ENCODE data around the gene SNRNP200. TPM values are rescaled to one million over a fixed set of nuclear protein-coding genes. Genes with fewer than 3 reads are reported as not detected.

SNRNP200 gene
- total RNA-seq, 2 experiments from 2014 or later = 175 to 178 TPM

- TF ChIP-seq, protein P1, sequence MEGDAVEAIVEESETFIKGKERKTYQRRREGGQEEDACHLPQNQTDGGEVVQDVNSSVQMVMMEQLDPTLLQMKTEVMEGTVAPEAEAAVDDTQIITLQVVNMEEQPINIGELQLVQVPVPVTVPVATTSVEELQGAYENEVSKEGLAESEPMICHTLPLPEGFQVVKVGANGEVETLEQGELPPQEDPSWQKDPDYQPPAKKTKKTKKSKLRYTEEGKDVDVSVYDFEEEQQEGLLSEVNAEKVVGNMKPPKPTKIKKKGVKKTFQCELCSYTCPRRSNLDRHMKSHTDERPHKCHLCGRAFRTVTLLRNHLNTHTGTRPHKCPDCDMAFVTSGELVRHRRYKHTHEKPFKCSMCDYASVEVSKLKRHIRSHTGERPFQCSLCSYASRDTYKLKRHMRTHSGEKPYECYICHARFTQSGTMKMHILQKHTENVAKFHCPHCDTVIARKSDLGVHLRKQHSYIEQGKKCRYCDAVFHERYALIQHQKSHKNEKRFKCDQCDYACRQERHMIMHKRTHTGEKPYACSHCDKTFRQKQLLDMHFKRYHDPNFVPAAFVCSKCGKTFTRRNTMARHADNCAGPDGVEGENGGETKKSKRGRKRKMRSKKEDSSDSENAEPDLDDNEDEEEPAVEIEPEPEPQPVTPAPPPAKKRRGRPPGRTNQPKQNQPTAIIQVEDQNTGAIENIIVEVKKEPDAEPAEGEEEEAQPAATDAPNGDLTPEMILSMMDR (IDR thresholded peaks at IDR 0.05) = no peak
- Mint-ChIP-seq H3K4me1 (ENCODE audit: low read depth) (peaks cover 41% of the 10 kb centered on the region), H3K27ac (peak overlapping the region; percentile 85), H3K9me3 (no peaks in the 10 kb centered on the region), H3K4me3 (peak overlapping the region; percentile 97), H3K36me3 (ENCODE audit: low read depth) (peaks cover 33% of the 10 kb centered on the region), H3K27me3 (no peaks in the 10 kb centered on the region)
- ATAC-seq = no peak
- ChIA-PET POLR2A (interaction anchor here (0.6 to 6.4 kb wide), 12 partner anchors 9 to 196 kb away, joined by 3 to 112 read pairs (median 4); partner anchors contain the start of genes ITPRIPL1 and SNRNP200), CTCF (interaction anchor here (1.0 to 4.9 kb wide), 7 partner anchors 8 to 344 kb away, joined by 3 to 17 read pairs (median 5); partner anchors contain the start of gene ITPRIPL1)
- no peak for DNase-seq
- intact Hi-C loops (cut with micrococcal nuclease) = no loop called here
Observed at GRCh38 chr2:96336104-96336775, 30.9 kb upstream of the SNRNP200 start.

DNA sequence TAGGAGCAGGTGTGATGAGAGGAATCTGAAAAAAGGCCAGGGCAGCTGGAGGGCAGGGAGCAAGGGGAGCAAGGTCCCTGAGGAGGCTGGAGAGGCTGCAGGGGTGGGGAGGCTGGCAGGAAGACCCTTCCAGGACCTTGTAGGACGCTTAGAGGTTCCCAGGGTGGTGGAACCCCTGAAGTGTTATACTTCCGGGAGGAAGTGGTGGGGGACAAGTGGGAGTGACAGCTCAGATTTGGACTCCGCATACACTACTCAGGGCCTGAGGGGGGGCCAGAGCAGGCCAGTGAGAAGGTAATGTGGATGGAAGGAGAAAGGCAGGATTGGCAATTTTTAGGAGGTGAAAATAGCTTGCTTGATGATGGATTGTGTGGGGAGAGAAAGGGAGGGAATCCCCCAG lies 28.4 kb upstream of the SNRNP200 start:
- Mint-ChIP-seq H3K27me3 (no peaks in the 10 kb centered on the region), H3K4me3 (peak overlapping the region; percentile 43), H3K9me3 (no peaks in the 10 kb centered on the region), H3K27ac (peak overlapping the region; percentile 21), H3K4me1 (ENCODE audit: low read depth) (peaks cover 31% of the 10 kb centered on the region), H3K36me3 (ENCODE audit: low read depth) (peaks cover 28% of the 10 kb centered on the region)
- ATAC-seq = no peak
- TF ChIP-seq, protein P1 (IDR thresholded peaks at IDR 0.05) = no peak
- no peak for DNase-seq
- intact Hi-C loops (cut with micrococcal nuclease) = no loop called here
- POLR2A ChIA-PET = interaction anchor here (1.0 to 6.4 kb wide), 4 partner anchors 10 to 28 kb away, joined by 3 to 112 read pairs (median 20); partner anchors contain the start of genes ITPRIPL1 and SNRNP200
- CTCF ChIA-PET = interaction anchor here (0.7 to 4.9 kb wide), 7 partner anchors 9 to 450 kb away, joined by 3 to 17 read pairs (median 3); partner anchors contain the start of gene ITPRIPL1

DNA sequence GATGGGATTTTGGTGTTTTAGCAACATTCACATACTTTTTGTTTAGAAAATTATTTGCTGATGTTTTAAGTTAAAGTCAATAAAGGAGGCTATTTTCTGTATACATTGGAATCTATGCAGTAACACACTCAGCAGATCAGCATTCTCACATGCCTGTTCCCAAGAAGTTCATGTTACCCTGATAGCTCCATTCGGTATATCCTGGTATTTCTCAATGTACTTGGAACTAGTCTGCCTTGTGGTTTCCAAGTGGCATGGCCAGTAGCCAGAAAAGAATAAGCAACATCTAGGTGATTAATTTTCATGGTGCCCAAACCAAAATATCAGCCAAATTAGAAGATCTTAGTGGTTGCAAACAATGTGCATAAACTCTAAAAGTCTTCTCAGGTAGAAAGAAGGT lies 25.1 kb upstream of the SNRNP200 start:
- ATAC-seq (no peak), DNase-seq (no peak)
- Mint-ChIP-seq H3K27me3 (no peaks in the 10 kb centered on the region), H3K4me1 (ENCODE audit: low read depth) (peaks cover 40% of the 10 kb centered on the region), H3K9me3 (no peaks in the 10 kb centered on the region), H3K27ac (no peak overlapping the region), H3K4me3 (no peak overlapping the region), H3K36me3 (ENCODE audit: low read depth) (peaks cover 44% of the 10 kb centered on the region)
- TF ChIP-seq, protein P1 (IDR thresholded peaks at IDR 0.05) = no peak
- ChIA-PET POLR2A (interaction anchor here (1.7 kb wide), 1 partner anchor 24 kb away, joined by 5 read pairs; the partner anchor contains the start of gene SNRNP200), CTCF (no interaction called here)
- intact Hi-C loops (cut with micrococcal nuclease) = no loop called here

DNA sequence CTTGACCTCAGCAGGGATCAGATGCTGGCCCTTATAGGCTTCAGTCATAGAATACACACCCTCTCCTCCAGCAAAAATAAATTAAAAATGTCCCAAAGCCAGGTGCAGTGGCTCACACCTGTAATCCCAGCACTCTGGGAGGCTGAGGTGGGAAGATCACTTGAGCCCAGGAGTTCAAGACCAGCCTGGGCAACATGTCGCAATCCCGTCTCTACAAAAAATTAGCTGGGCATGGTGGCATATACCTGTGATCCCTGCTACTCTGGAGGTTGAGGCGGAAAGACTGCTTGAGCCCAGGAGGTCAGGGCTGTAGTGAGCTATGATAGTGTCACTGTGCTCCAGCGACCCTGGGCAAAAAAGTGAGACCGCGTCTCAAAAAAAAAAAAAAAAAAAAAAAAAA lies 24.5 kb upstream of the SNRNP200 start:
- no peak for ATAC-seq
- Mint-ChIP-seq H3K4me1 (ENCODE audit: low read depth) (peaks cover 39% of the 10 kb centered on the region), H3K4me3 (no peak overlapping the region), H3K27ac (no peak overlapping the region), H3K36me3 (ENCODE audit: low read depth) (peaks cover 44% of the 10 kb centered on the region), H3K27me3 (no peaks in the 10 kb centered on the region), H3K9me3 (no peaks in the 10 kb centered on the region)
- intact Hi-C loops (cut with micrococcal nuclease) = loop anchor here (10.0 kb wide), 2 partner anchors 185 to 205 kb away; partner anchors contain the start of genes ARID5A and DUSP2
- no peak for DNase-seq
- POLR2A ChIA-PET = interaction anchor here (1.7 kb wide), 1 partner anchor 24 kb away, joined by 5 read pairs; the partner anchor contains the start of gene SNRNP200
- CTCF ChIA-PET = interaction anchor here (0.9 kb wide), 1 partner anchor 28 kb away, joined by 3 read pairs; no protein-coding TSS in a partner anchor
- TF ChIP-seq, protein P1 (IDR thresholded peaks at IDR 0.05) = no peak

GRCh38 chr2:96329456-96329855 lies 24.1 kb upstream of the SNRNP200 start:
- ATAC-seq (no peak), DNase-seq (no peak)
- no peak overlapping the region for H3K4me3 Mint-ChIP-seq
- TF ChIP-seq, protein P1 (IDR thresholded peaks at IDR 0.05) = no peak
- POLR2A ChIA-PET = interaction anchor here (1.7 kb wide), 1 partner anchor 23 kb away, joined by 5 read pairs; the partner anchor contains the start of gene SNRNP200
- peaks cover 39% of the 10 kb centered on the region for H3K4me1 Mint-ChIP-seq (ENCODE audit: low read depth)
- H3K9me3 Mint-ChIP-seq = no peaks in the 10 kb centered on the region
- CTCF ChIA-PET = interaction anchor here (0.9 to 1.0 kb wide), 2 partner anchors 27 to 338 kb away, joined by 3 read pairs; partner anchors contain the start of gene ANKRD36C
- no peaks in the 10 kb centered on the region for H3K27me3 Mint-ChIP-seq
- intact Hi-C loops (cut with micrococcal nuclease) = loop anchor here (10.0 kb wide), 2 partner anchors 185 to 205 kb away; partner anchors contain the start of genes ARID5A and DUSP2
- H3K36me3 Mint-ChIP-seq (ENCODE audit: low read depth) = peaks cover 44% of the 10 kb centered on the region
- no peak overlapping the region for H3K27ac Mint-ChIP-seq
